Kidney epithelial cell (primary cell): Measurements from ENCODE around the gene VAC14. TPM values are rescaled to one million over a fixed set of nuclear protein-coding genes. Genes with fewer than 3 reads are reported as not detected.

Experiments
- DNase-seq: peaks from one replicate; pipeline ENCODE4 v3.0.0-alpha.2; 2010; ENCODE audit warnings: low read depth
- H3K27me3 ChIP-seq: 2 replicates; pipeline ENCODE4 v1.6.0; 2011; ENCODE audit warnings: low read length; ENCODE audit not compliant: control insufficient read depth, insufficient read depth
- H3K36me3 ChIP-seq: 2 replicates; pipeline ENCODE4 v1.5.1; 2011; ENCODE audit warnings: low read length; ENCODE audit not compliant: control insufficient read depth, insufficient read depth
- H3K4me3 ChIP-seq: 2 replicates; pipeline ENCODE4 v1.5.1; 2011; ENCODE audit warnings: low read depth, mild to moderate bottlenecking, control low read depth, low read length
- CTCF ChIP-seq: IDR thresholded peaks from 2 replicates; pipeline ENCODE4 v1.5.1; 2011; ENCODE audit warnings: mild to moderate bottlenecking, moderate library complexity, low read length, control low read depth, inconsistent platforms; ENCODE audit not compliant: insufficient read depth, poor library complexity, severe bottlenecking
- total RNA-seq: library from RNA; depleted of rRNA; stranded (reverse); fragments of >200 nt; gene quantifications from 2 replicates; pipeline ENCODE4 v1.2.3, GENCODE V29; 2015

VAC14 gene
- total RNA-seq, 1 donor from 2014 or later = 61.3 TPM

- H3K27me3 ChIP-seq = no peaks in the 10 kb centered on the region
- no peak overlapping the region for H3K4me3 ChIP-seq
- no peak for TF ChIP-seq CTCF
- no peaks in the 10 kb centered on the region for H3K36me3 ChIP-seq
- DNase-seq = no peak
These were observed 86.3 kb downstream of the VAC14 start for GRCh38 chr16:70714581-70715054.

GRCh38 chr16:70713824-70714223 is 87.1 kb downstream of the VAC14 start:
- no peak for TF ChIP-seq CTCF
- H3K36me3 ChIP-seq = no peaks in the 10 kb centered on the region
- H3K4me3 ChIP-seq = no peak overlapping the region
- no peak for DNase-seq
- H3K27me3 ChIP-seq = no peaks in the 10 kb centered on the region

- Histone ChIP-seq H3K4me3 (no peak overlapping the region), H3K36me3 (no peaks in the 10 kb centered on the region), H3K27me3 (no peaks in the 10 kb centered on the region)
- TF ChIP-seq CTCF = no peak
- DNase-seq = no peak
These were observed 87.6 kb downstream of the VAC14 start for GRCh38 chr16:70713342-70713741.

GRCh38 chr16:70712942-70713341 is 88.0 kb downstream of the VAC14 start:
- Histone ChIP-seq H3K4me3 (no peak overlapping the region), H3K36me3 (no peaks in the 10 kb centered on the region), H3K27me3 (no peaks in the 10 kb centered on the region)
- TF ChIP-seq CTCF = no peak
- no peak for DNase-seq

- Histone ChIP-seq H3K4me3 (no peak overlapping the region), H3K27me3 (no peaks in the 10 kb centered on the region), H3K36me3 (no peaks in the 10 kb centered on the region)
- TF ChIP-seq CTCF = no peak
- DNase-seq = no peak
These were observed 88.6 kb downstream of the VAC14 start for GRCh38 chr16:70712359-70712758.
